NCI-H748 treated with DMSO at 0.1 percent for 48 hours (cell line): ENCODE data around the gene FEZ2.

ENCODE experiments used
- DNase-seq: peaks from one replicate; lab custom pipeline; 2025; lab: John Stamatoyannopoulos, UW

Gene FEZ2

GRCh38 chr2:36561237-36561944 is 36.6 kb downstream of the FEZ2 start:
- DNase-seq = no peak

- no peak for DNase-seq
These were observed 37.2 kb downstream of the FEZ2 start for GRCh38 chr2:36560726-36561125.

- no peak for DNase-seq
These were observed 38.6 kb downstream of the FEZ2 start for GRCh38 chr2:36559221-36559942.

- no peak for DNase-seq
These were observed 41.1 kb downstream of the FEZ2 start for GRCh38 chr2:36556842-36557241.

- no peak for DNase-seq
These were observed 42.2 kb downstream of the FEZ2 start for GRCh38 chr2:36555789-36556188.

GRCh38 chr2:36554531-36554930 is 43.4 kb downstream of the FEZ2 start:
- DNase-seq = no peak

GRCh38 chr2:36553683-36554082 is 44.3 kb downstream of the FEZ2 start:
- DNase-seq = no peak

- DNase-seq = no peak
These were observed 48.0 kb downstream of the FEZ2 start for GRCh38 chr2:36550006-36550405.

GRCh38 chr2:36549165-36549574 is 48.8 kb downstream of the FEZ2 start:
- DNase-seq = no peak

GRCh38 chr2:36547906-36548305 is 50.1 kb downstream of the FEZ2 start:
- no peak for DNase-seq

- no peak for DNase-seq
These were observed 52.0 kb downstream of the FEZ2 start for GRCh38 chr2:36545871-36546416.

- DNase-seq = no peak
These were observed 53.2 kb downstream of the FEZ2 start for GRCh38 chr2:36544638-36545338.

- no peak for DNase-seq
These were observed 55.9 kb downstream of the FEZ2 start for GRCh38 chr2:36541891-36542595.

- DNase-seq = no peak
These were observed 56.8 kb downstream of the FEZ2 start for GRCh38 chr2:36540986-36541754.

- DNase-seq = no peak
These were observed 58.3 kb downstream of the FEZ2 start for GRCh38 chr2:36539631-36540030.

- DNase-seq = peak; percentile 0
These were observed 59.6 kb downstream of the FEZ2 start for GRCh38 chr2:36538335-36538734.

GRCh38 chr2:36536776-36537175 is 61.2 kb downstream of the FEZ2 start:
- no peak for DNase-seq

GRCh38 chr2:36535099-36535498 is 62.9 kb downstream of the FEZ2 start:
- no peak for DNase-seq

- DNase-seq = no peak
These were observed 63.6 kb downstream of the FEZ2 start for GRCh38 chr2:36534275-36534799.

- no peak for DNase-seq
These were observed 67.0 kb downstream of the FEZ2 start for GRCh38 chr2:36530983-36531354.
